GM18520 (cell line): ENCODE results near the gene NPIPA1.
A peak's percentile ranks its signal among the peaks of the same experiment; 100 is the strongest.
"Not testable (repeated sequence)": the region's sequence is repeated elsewhere in the genome, so short reads cannot be mapped to it uniquely, and the experiment has no call there.

Source experiments
- ATAC-seq: cut with Tn5 transposase; IDR thresholded peaks from one replicate; pipeline ENCODE4 v1.9.1; 2021; ENCODE audit not compliant: unreplicated experiment

The NPIPA1 gene

GRCh38 chr16:14929176-14929575 is 8.1 kb upstream of the NPIPA1 start:
- ATAC-seq, result not testable (repeated sequence)

- not testable (repeated sequence) for ATAC-seq
Observed at GRCh38 chr16:14930246-14930645, 7.0 kb upstream of the NPIPA1 start.

GRCh38 chr16:14930971-14931370 is 6.3 kb upstream of the NPIPA1 start:
- ATAC-seq, result not testable (repeated sequence)

- not testable (repeated sequence) for ATAC-seq
Observed at GRCh38 chr16:14932581-14933375, 4.5 kb upstream of the NPIPA1 start.

- not testable (repeated sequence) for ATAC-seq
Observed at GRCh38 chr16:14937994-14938393, 751 bp downstream of the NPIPA1 start.

- not testable (repeated sequence) for ATAC-seq
Observed at GRCh38 chr16:14942686-14943085, 5.4 kb downstream of the NPIPA1 start.

- no peak for ATAC-seq
Observed at GRCh38 chr16:14955546-14956231, 18.4 kb downstream of the NPIPA1 start.

GRCh38 chr16:14957576-14958322 is 20.5 kb downstream of the NPIPA1 start:
- ATAC-seq, result no peak

- ATAC-seq, result no peak
Observed at GRCh38 chr16:14958323-14958600, 21.0 kb downstream of the NPIPA1 start.

GRCh38 chr16:14958970-14959369 is 21.7 kb downstream of the NPIPA1 start:
- ATAC-seq, result no peak

GRCh38 chr16:14961405-14962186 is 24.4 kb downstream of the NPIPA1 start:
- ATAC-seq, result no peak

- no peak for ATAC-seq
Observed at GRCh38 chr16:14963281-14964173, 26.3 kb downstream of the NPIPA1 start.

- ATAC-seq, result no peak
Observed at GRCh38 chr16:14965328-14965727, 28.1 kb downstream of the NPIPA1 start.

- ATAC-seq, result not testable (repeated sequence)
Observed at GRCh38 chr16:14969795-14970194, 32.6 kb downstream of the NPIPA1 start.

- ATAC-seq, result not testable (repeated sequence)
Observed at GRCh38 chr16:14971621-14972228, 34.5 kb downstream of the NPIPA1 start.

- ATAC-seq, result not testable (repeated sequence)
Observed at GRCh38 chr16:14973785-14974322, 36.6 kb downstream of the NPIPA1 start.

- ATAC-seq, result not testable (repeated sequence)
Observed at GRCh38 chr16:14974331-14974655, 37.0 kb downstream of the NPIPA1 start.

- peak; percentile 90 for ATAC-seq
Observed at GRCh38 chr16:14974656-14975417, 37.6 kb downstream of the NPIPA1 start, which contains the start of gene PDXDC1. TSS of gene PDXDC1 (plus strand) at chr16:14975026. CDS start at chr16:14975200, 174 bp downstream.
